CD4-positive, alpha-beta T cell treated with Interleukin-15 for 1 hour (primary cell): Measurements from ENCODE around the gene RICTOR.
A peak's percentile ranks its signal among the peaks of the same experiment; 100 is the strongest.

Source experiments
- DNase-seq: peaks from one replicate; pipeline ENCODE4 v3.0.0-alpha.2; 2020

Gene RICTOR

GRCh38 chr5:39092581-39093351 lies 18.6 kb upstream of the RICTOR start:
- DNase-seq, result no peak

GRCh38 chr5:39091940-39092580 lies 17.9 kb upstream of the RICTOR start:
- DNase-seq, result no peak

- no peak for DNase-seq
Measured at GRCh38 chr5:39083968-39084367, 9.8 kb upstream of the RICTOR start.

- DNase-seq, result no peak
Measured at GRCh38 chr5:39082995-39083394, 8.8 kb upstream of the RICTOR start.

DNA sequence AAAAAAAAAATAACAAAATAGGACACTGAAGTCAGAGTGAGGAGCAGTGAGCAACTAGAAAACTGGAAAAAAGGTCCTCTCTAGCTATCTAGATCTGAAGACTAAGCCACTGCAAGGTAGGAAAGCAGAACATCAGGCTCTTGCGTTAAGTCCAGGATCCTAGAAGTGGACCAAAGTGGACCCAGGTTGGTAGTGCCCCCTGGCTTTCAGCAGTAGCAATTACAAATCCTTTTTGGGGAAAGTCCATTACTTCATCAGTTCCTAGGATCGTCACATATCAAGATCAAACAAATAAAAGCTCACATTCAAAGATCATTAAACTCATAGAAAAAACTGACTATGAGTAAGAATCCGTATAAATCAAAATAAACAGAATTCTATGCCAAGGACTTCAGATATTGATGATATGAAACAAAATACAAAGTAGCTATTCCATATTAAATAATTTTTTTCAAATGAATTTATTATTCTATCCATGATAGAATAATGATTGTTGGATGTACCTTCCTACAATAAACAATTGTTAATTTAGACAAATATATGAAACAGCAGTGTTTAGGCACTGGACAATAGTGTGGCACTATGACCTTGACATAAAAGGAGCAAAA lies 6.5 kb upstream of the RICTOR start:
- DNase-seq, result peak; percentile 64

- no peak for DNase-seq
Measured at GRCh38 chr5:39080168-39080567, 6.0 kb upstream of the RICTOR start.

GRCh38 chr5:39079147-39079546 lies 4.9 kb upstream of the RICTOR start:
- DNase-seq, result no peak

- no peak for DNase-seq
Measured at GRCh38 chr5:39076757-39077728, 2.8 kb upstream of the RICTOR start.

GRCh38 chr5:39076101-39076756 lies 2.0 kb upstream of the RICTOR start:
- DNase-seq, result no peak

DNA sequence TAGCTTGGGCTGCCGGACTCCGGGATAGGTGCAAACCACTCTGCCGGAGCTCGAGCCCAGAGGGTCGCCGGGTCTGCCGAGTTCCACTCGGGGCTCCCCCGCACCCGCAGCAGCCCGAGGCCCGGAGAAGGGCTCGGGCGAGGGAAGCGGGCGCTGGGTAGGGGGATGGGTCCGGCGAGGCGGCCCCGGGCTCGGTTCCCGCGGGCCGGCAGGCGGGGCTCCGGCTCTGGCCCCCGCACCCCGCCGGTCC lies 507 bp downstream of the RICTOR start:
- DNase-seq, result no peak

DNA sequence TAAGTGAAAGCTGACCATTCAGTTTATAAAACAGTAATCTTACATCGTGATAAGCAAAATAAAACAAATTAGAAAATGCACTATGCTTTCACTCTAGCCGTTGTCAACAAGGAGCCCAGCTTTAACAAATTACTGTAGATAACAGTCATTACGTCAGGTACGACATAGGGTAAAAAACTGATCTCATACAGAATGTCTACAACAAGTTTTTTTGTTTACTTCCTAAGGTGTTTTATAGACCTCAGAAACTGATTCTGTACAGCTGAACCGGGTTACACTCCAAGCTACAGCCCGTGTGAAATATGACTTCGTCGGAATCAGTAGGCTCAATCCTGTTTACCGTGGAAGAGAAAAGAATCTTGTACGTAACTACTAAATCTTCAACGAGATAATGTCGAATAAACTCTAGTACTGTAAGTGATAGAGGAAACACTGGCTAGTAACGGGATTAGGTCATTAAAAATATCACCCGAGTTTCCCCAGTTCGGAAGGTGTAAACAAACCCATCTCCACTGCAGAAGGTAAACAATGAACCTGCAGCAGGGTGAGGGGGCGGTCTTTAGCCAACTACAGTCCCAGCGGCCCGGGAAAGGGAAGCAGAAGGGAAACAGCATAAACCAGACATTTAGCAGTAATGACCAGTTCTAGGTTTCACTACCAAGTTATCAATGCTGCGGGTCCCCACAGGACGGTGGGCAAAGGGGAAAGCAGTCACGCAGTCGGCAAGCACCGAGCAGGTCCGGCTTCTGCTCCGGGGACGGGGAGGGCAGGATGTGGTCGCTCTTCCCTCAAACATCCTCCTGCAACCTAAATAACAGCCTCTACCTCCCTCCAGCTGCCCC lies 1.1 kb downstream of the RICTOR start:
- DNase-seq, result peak; percentile 53

GRCh38 chr5:39068099-39068498 lies 6.1 kb downstream of the RICTOR start:
- no peak for DNase-seq

DNA sequence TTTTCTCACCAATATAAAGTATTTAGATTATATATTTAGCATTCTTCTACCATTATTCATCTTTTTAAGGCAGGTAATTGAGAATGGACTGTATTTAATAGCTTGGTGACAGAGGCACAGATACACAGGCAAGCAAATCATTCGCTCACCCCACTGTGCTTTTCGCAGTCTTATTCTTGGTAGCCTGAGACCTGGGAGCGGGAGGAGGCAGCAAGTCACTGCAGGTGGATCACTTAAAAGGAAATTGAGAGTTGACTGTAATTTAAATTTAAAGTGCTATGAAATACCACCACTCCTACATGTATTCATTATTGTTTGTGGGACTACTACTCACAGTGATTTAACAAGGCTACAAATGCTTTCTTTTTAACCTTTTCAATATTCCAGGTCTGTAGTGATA lies 9.7 kb downstream of the RICTOR start:
- DNase-seq, result no peak

DNA sequence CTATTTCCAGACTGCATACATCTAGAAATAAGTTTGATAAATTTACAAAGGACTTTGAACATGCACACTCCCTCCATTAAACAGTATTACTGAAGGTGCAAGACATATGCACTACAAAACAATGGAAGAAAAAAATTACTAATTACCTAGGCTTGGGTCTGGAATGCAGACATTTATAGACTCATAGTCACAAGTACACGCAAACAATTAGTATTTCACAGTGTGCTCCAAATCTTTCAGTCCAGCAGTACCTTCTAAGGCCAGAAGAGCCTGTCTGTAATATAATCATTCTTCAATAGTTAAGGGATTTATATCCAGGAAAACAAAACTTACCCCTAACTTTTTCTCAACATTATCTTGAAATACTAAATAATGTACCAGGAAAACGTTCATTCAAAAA lies 11.2 kb downstream of the RICTOR start:
- DNase-seq, result no peak

- no peak for DNase-seq
Measured at GRCh38 chr5:39062530-39062929, 11.7 kb downstream of the RICTOR start.

DNA sequence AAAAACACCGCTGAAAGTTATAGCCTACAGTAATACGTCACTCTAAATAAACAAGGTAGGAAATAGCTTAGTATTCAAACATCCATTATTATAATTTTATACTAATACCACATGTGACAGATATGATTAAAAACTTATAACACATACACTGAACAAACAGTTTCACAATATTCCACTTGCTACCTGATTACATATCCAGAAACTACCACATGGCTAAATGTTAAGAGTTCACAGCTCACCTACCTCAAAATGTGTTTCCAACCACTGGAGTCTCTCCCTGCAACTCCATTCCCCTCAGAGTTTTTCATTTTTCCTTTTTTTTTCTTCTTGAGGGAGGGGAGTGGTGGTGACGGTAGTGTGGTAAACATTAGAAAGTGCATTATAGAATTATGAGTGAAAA lies 12.1 kb downstream of the RICTOR start:
- DNase-seq, result no peak

DNA sequence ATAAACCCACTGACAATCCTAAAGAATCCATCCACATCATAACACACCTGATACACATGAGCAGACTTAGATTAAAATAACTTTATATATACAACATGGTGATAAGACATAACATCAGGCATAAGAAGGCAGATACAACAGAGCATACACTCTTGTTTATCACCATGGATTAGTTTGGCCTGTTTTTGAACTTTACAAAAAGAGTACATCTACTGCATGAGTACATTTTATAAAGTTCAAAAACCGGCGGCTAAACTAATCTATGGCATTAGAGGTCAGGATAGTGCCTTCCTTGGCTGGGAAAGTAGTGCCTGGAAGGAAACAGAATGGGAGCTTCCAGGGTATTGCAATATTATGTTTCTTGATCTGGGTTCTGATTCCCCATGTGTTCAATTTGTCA lies 15.1 kb downstream of the RICTOR start:
- DNase-seq, result no peak

DNA sequence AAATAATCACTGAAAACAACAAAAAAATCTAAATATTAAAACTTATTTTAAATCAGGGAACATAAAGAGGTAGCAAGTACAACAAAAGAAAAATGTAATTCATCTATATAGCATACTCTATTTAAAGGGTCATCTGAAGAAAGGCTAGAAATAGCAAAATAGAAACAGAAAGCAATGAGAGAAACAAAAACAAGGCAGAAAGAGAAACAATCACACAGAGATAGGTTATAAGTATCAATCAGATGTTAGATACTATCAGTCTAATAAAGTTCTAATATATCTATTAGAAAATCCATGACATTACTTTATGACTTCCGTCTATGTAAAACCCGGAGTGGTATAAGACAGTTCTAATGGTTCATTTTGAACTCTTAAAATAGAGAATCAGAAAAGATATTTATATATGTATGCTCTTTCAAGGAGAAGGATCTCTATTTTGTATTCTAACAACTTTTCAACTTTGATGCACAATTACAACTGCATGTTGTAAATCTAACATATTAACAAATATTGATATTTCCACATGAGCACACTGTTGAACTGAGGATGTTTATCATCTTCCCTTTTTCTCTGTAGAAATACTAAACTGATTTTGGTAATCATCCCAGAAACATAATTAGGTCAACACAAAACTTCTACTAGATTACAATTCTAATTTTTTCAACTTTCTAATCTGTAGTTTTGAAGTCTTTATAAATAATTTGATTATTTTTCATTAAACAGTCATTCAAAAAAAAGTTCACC lies 15.8 kb downstream of the RICTOR start:
- DNase-seq, result no peak

DNA sequence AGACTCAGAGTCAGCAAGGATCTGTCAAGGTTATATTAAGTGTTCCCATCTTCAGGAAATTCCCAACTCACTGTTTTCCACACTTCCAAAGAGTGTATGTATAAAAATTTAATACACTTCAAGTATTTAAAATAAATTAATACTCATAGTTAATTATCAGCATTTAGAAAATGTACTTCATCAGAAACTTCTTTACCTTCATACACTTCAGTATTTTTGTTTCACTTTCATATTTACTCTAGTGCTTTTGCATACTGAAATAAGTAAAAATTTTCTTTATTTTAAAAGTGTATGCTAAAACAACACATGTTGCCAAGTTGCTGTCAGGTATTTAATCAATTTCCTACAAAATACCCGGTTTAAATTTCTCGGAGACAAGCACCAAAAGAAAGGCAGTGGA lies 16.5 kb downstream of the RICTOR start:
- DNase-seq, result no peak

DNA sequence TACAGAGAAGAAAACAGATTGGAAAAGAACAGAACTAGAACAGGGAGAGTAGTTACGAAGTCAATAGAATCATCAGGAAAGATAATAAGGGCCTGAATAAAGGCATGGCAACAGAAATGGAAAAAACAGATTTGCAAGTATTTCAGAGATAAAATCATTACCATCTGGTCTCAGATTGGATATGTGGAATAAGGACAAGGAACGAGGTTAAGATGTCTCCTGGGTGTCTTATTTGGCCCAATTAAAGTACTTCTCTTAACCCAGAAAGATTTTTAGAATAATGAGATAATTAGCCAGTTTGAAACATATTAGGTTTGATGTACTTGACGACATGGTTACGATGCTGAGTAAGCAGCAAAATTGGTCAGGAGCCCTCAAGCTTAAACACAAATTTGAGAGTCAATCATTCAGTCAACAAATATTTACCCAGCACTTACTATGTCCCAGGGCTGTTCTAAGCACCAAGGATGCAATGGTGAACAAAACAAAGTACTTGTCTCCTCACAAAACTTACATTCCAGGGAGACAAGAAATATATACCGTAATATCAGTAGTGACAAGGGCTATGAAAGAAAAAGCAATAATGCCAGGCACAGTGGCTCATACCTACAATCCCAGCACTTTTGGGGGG lies 18.3 kb downstream of the RICTOR start:
- no peak for DNase-seq
